Measurements from ENCODE around the gene VPS37C.

VPS37C gene

DNA sequence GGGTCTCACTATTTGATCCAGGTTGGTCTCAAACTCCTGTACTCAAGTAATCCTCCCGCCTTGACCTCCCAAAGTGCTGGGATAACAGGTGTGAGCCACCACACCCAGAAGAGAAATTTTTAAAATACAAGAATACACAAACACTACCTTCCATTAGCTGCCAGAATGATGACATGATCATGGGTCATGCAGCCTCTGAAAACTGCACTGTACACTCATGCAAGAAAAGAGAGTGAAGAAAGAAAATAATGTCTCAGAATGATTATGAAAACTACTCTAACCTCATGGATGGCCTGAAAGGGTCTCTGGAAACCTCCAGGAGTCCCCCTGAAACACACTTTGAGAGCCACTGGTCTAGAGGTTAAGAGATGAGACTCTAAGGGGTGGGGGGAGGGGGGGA, 18.8 kb downstream of the VPS37C start:
- peaks cover 33% of the 10 kb centered on the region for H3K4me1 ChIP-seq (ENCODE audit: low read length)
- DNase-seq, result no peak
- H3K9ac ChIP-seq (ENCODE audit: low read length), result peak overlapping the region; percentile 43; the same call in 1 of the 2 replicates
- H3K9me2 ChIP-seq (replicated peaks; ENCODE audit: insufficient read depth, low read length), result no peaks in the 10 kb centered on the region
- peak overlapping the region; percentile 53 for H3K4me2 ChIP-seq (ENCODE audit: low read depth, low read length)
- peak overlapping the region; percentile 86 for H3K27ac ChIP-seq (ENCODE audit: low read length)
- H3K79me2 ChIP-seq (ENCODE audit: low read length), result peaks cover 59% of the 10 kb centered on the region
- H4K20me1 ChIP-seq (ENCODE audit: insufficient read depth, low read length), result no peaks in the 10 kb centered on the region
- TF ChIP-seq, protein P1, sequence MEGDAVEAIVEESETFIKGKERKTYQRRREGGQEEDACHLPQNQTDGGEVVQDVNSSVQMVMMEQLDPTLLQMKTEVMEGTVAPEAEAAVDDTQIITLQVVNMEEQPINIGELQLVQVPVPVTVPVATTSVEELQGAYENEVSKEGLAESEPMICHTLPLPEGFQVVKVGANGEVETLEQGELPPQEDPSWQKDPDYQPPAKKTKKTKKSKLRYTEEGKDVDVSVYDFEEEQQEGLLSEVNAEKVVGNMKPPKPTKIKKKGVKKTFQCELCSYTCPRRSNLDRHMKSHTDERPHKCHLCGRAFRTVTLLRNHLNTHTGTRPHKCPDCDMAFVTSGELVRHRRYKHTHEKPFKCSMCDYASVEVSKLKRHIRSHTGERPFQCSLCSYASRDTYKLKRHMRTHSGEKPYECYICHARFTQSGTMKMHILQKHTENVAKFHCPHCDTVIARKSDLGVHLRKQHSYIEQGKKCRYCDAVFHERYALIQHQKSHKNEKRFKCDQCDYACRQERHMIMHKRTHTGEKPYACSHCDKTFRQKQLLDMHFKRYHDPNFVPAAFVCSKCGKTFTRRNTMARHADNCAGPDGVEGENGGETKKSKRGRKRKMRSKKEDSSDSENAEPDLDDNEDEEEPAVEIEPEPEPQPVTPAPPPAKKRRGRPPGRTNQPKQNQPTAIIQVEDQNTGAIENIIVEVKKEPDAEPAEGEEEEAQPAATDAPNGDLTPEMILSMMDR (IDR thresholded peaks at IDR 0.05; ENCODE audit: low read length), result no peak
- TF ChIP-seq EZH2phosphoT487 (IDR thresholded peaks at IDR 0.05; ENCODE audit: low read length) (no peak), EZH2 (optimal IDR thresholded peaks at IDR 0.05; ENCODE audit: low read depth, low read length) (no peak)
- H3K4me3 ChIP-seq (ENCODE audit: low read length), result 0 out of 2 replicates have a peak overlapping the region, but pooled peaks have one; percentile 11
- H3K9me3 ChIP-seq (replicated peaks; ENCODE audit: insufficient read depth, low read length), result no peaks in the 10 kb centered on the region
- no peaks in the 10 kb centered on the region for H3K36me3 ChIP-seq (replicated peaks; ENCODE audit: insufficient read depth, low read length)
- H3F3A ChIP-seq (ENCODE audit: insufficient read depth, low read length), result peaks cover 22% of the 10 kb centered on the region
- H2AFZ ChIP-seq (ENCODE audit: low read length), result no peak overlapping the region
- H3K27me3 ChIP-seq (replicated peaks; ENCODE audit: insufficient read depth, low read length), result no peaks in the 10 kb centered on the region

DNA sequence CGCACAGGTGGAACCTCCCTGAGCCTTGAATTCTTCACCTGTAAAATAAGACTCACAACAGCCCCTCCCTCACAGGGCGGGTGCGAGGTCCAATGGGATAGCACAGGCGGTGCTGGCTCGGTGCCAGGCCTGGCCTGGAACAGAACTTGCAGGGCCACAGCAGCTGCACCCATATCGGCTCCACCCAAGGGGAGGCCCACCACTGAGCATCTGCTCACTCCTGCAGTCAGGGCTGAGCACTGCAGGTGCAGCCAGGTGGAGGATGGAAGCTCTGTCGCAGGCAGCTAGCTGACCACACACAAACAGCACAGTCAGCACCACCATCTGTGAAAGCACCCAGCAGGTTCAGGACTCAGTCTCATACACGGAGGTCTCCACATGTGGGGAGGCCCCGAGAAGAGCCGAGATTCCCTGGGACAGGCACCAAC, 19.6 kb downstream of the VPS37C start:
- no peaks in the 10 kb centered on the region for H4K20me1 ChIP-seq (ENCODE audit: insufficient read depth, low read length)
- no peaks in the 10 kb centered on the region for H3K36me3 ChIP-seq (replicated peaks; ENCODE audit: insufficient read depth, low read length)
- H3K27me3 ChIP-seq (replicated peaks; ENCODE audit: insufficient read depth, low read length), result no peaks in the 10 kb centered on the region
- peak overlapping the region; percentile 53 for H3K4me2 ChIP-seq (ENCODE audit: low read depth, low read length)
- H2AFZ ChIP-seq (ENCODE audit: low read length), result no peak overlapping the region
- peaks cover 22% of the 10 kb centered on the region for H3F3A ChIP-seq (ENCODE audit: insufficient read depth, low read length)
- TF ChIP-seq, protein P1 (IDR thresholded peaks at IDR 0.05; ENCODE audit: low read length), result peak; percentile 39
- TF ChIP-seq EZH2 (optimal IDR thresholded peaks at IDR 0.05; ENCODE audit: low read depth, low read length), result no peak
- no peak for TF ChIP-seq EZH2phosphoT487 (IDR thresholded peaks at IDR 0.05; ENCODE audit: low read length)
- peaks cover 33% of the 10 kb centered on the region for H3K4me1 ChIP-seq (ENCODE audit: low read length)
- DNase-seq, result peak; percentile 100
- peak overlapping the region; percentile 13 for H3K4me3 ChIP-seq (ENCODE audit: low read length)
- peak overlapping the region; percentile 86 for H3K27ac ChIP-seq (ENCODE audit: low read length)
- H3K9me3 ChIP-seq (replicated peaks; ENCODE audit: insufficient read depth, low read length), result no peaks in the 10 kb centered on the region
- peaks cover 52% of the 10 kb centered on the region for H3K79me2 ChIP-seq (ENCODE audit: low read length)
- H3K9me2 ChIP-seq (replicated peaks; ENCODE audit: insufficient read depth, low read length), result no peaks in the 10 kb centered on the region
- H3K9ac ChIP-seq (ENCODE audit: low read length), result peak overlapping the region; percentile 59; the same call in 1 of the 2 replicates

DNA sequence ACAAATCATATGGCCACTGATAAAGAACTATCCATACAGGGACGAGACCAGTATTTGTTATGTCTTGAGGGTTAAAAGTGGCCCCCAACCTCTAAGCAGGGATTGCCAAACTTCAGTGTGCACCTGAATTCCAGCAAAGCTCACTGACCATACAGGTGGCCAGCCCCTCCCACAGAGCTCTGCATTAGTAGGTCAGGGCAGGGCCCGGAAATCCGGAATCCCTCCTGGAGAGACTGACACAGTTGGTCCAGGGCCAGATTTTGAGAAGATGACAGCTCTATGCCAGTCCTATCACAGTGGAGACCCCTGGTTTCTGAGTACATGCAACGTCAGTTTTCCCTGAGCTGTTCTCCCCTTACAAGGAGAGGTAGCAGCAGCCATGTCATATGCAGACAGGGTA, 20.8 kb downstream of the VPS37C start:
- Histone ChIP-seq H3K4me1 (ENCODE audit: low read length) (peaks cover 33% of the 10 kb centered on the region), H3K9me2 (replicated peaks; ENCODE audit: insufficient read depth, low read length) (no peaks in the 10 kb centered on the region), H3K9me3 (replicated peaks; ENCODE audit: insufficient read depth, low read length) (no peaks in the 10 kb centered on the region), H4K20me1 (ENCODE audit: insufficient read depth, low read length) (no peaks in the 10 kb centered on the region), H3K4me2 (ENCODE audit: low read depth, low read length) (peak overlapping the region; percentile 53; the same call in 1 of the 2 replicates), H3K79me2 (ENCODE audit: low read length) (peaks cover 40% of the 10 kb centered on the region), H3K27me3 (replicated peaks; ENCODE audit: insufficient read depth, low read length) (no peaks in the 10 kb centered on the region), H3K36me3 (replicated peaks; ENCODE audit: insufficient read depth, low read length) (no peaks in the 10 kb centered on the region), H3K4me3 (ENCODE audit: low read length) (no peak overlapping the region), H3K9ac (ENCODE audit: low read length) (peak overlapping the region; percentile 59; the same call in 1 of the 2 replicates), H3K27ac (ENCODE audit: low read length) (peak overlapping the region; percentile 86; the same call in 1 of the 2 replicates), H2AFZ (ENCODE audit: low read length) (no peak overlapping the region), H3F3A (ENCODE audit: insufficient read depth, low read length) (peaks cover 22% of the 10 kb centered on the region)
- no peak for DNase-seq
- TF ChIP-seq EZH2 (optimal IDR thresholded peaks at IDR 0.05; ENCODE audit: low read depth, low read length) (no peak), EZH2phosphoT487 (IDR thresholded peaks at IDR 0.05; ENCODE audit: low read length) (no peak)
- TF ChIP-seq, protein P1 (IDR thresholded peaks at IDR 0.05; ENCODE audit: low read length), result no peak
